Eye (tissue), 1 donor: ENCODE data around the gene RNF121.
A peak's percentile ranks its signal among the peaks of the same experiment; 100 is the strongest.
"Not testable (repeated sequence)": the region's sequence is repeated elsewhere in the genome, so short reads cannot be mapped to it uniquely, and the experiment has no call there.

Source experiments
- DNase-seq: peaks from one replicate; pipeline ENCODE4 v3.0.0-alpha.2; 2015

Gene RNF121

DNA sequence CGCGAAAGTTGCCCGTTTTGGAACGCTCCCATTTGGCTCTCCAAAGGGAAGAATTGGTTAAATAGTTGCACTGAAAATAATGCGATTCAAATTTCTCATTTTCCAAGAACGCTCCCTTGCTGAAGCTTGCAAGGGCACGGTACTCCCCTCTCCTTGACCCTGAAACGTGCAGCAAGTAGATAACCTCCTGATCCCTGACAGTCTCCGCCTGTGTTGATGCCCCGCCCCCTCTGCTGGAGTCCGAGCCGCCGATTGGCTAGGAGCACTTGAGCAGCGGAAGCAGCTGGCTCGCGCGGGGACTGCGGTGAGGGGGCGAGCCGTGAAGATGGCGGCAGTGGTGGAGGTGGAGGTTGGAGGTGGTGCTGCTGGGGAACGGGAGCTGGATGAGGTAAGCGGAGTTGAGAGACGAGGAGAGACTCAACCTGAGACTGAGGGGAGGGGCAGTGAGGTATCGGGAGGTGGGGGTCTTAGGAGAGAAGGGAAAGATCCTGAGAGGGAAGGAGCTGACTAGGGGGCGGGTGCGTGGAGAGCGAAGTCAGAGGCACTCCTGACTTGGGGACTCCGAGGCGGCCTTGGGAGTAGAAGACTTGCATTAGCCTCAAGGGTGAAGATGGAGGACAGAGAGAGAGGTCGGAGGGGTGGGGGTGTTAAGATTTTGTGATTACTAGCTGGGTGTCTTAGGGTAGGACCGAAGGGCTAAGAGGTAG is at the start of gene RNF121:
RNF121 (plus strand) TSS at position 310 of the 707 bp plus-strand sequence; CDS start at position 326, 16 bp downstream.
- DNase-seq: peak; percentile 99

DNA sequence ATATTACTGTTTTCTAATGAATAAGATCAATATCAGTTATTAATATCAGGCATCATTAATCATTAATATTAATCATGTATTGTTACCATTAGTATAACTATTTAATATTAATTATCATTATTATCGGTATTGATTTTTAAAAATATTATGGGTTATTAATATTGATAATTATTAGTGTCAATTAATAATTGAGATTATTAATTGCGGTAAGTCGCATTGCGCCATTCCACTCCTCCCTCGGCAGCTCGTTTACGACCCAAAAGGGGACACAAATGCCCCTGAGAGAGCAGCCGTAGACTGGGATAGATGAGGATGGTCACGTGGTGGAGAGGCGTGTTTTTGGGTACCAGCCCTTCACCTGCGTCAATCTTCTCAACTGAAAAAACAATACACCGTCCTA is 43.0 kb upstream of the RNF121 start:
- DNase-seq: not testable (repeated sequence)

DNA sequence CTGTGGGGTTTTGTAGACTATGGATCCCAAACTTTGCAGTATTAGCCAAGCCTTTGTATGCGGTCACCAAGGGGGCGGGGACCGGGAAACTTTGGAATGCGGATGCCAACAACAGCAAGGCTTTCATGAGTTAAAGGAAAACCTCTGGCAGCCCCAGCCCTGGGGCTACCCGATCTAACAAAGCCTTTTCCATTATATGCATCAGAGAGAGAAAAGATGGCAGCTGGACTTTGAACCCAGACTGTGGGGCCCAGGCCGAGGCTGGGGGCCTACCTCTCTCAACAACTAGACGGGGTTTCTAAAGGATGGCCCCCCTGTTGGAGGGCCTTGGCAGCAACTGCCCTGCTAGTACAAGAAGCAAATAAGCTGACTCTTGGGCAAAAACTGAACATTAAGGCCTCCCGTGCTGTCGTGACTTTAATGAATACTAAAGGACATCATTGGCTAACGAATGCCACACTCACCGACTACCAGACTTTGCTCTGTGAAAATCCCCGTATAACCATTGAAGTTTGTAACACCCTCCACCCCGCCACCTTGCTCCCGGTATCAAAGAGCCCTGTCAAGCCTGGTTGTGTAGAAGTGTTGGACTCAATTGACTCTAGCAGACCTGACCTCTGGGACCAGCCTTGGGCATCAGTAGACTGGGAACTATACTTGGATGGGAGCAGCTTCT is 40.4 kb upstream of the RNF121 start:
- not testable (repeated sequence) for DNase-seq

DNA sequence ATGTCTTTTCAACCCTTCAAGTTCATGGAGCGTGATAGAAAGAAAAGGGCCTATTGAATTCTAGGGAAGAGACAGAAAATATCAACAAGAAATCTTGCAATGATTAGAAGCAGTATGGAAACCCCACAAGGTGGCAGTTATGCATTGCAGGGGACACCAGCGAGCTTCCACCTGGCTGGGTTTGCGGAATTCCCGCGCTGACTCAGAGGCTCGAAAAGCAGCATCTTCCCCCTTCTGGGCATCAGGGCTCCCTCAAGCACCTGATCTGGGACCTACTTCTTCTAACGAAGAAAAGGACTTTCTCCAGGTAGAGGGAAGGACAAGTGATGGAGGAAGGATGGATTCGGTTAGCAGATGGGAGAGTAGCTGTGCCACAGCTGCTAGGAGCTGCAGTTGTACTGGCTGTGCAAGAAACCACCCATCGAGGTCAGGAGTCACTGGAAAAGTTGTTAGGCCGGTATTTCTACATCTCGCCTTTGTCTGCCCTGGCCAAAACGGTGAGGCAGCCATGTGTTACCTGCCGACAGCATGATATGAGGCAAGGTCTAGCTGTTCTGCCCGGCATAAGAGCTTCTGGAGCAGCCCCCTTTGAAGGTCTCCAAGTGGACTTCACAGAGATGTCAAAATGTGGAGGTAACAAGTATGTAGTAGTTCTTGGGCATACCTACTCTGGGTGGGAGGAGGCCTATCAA is 39.5 kb upstream of the RNF121 start:
- not testable (repeated sequence) for DNase-seq

DNA sequence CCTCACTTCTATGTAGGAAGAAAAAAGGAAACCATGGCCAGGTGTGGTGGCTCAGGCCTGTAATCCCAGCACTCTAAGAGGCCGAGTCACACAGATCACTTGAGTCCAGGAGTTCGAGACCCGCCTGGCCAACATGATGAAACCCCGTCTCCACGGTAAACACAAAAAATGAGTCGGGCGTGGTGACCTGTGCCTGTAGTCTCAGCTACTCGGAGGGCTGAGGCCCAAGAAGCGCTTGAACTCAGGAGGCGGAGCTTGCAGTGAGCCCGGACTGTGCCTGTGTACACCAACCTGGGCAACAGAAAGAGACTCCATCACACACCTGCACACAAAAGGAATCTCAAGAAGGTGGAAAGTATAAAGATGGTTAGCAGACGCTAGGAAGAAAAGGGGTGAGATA is 32.9 kb upstream of the RNF121 start:
- DNase-seq: no peak

DNA sequence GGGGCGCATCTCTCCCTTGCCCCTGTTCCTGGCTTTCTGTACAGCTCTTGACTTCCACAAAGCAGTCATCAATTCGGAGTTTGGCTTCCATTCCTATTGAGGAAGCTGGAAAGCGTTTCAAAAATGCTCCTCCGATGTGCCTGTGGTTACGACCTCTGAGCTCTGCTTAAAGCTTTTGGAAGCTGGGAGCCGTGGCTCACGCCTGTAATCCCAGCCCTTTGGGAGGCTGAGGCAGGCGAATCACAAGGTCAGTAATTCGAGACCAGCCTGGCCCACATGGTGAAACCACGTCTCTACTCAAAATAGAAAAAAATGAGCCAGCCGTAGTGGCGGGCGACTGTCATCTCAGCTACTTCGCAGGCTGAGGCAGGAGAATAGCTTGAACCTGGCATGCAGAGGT is 27.7 kb upstream of the RNF121 start:
- not testable (repeated sequence) for DNase-seq

DNA sequence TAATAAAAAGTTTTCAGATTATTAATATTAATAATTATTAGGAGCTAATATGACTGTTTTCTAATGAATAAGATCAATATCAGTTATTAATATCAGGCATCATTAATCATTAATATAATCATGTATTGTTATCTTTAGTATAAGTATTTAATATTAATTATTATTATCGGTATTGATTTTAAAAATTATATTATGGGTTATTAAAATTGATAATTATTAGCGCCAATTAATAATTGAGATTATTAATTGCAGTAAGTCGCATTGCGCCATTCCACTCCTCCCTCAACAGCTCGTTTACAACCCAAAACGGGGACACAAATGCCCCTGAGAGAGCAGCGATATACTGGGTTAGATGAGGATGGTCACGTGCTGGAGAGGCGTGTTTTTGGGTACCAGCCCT is 20.6 kb upstream of the RNF121 start:
- DNase-seq: no peak

DNA sequence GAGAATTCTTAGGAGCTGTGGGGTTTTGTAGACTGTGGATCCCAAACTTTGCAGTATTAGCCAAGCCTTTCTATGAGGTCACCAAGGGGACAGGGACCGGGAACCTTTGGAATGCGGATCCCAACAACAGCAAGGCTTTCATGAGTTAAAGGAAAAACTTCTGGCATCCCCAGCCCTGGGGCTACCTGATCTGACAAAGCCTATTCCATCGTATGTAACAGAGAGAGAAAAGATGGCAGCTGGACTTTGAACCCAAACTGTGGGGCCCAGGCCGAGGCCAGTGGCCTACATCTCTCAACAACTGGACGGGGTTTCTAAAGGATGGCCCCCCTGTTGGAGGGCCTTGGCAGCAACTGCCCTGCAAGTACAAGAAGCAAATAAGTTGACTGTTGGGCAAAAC is 18.1 kb upstream of the RNF121 start:
- DNase-seq: not testable (repeated sequence)

DNA sequence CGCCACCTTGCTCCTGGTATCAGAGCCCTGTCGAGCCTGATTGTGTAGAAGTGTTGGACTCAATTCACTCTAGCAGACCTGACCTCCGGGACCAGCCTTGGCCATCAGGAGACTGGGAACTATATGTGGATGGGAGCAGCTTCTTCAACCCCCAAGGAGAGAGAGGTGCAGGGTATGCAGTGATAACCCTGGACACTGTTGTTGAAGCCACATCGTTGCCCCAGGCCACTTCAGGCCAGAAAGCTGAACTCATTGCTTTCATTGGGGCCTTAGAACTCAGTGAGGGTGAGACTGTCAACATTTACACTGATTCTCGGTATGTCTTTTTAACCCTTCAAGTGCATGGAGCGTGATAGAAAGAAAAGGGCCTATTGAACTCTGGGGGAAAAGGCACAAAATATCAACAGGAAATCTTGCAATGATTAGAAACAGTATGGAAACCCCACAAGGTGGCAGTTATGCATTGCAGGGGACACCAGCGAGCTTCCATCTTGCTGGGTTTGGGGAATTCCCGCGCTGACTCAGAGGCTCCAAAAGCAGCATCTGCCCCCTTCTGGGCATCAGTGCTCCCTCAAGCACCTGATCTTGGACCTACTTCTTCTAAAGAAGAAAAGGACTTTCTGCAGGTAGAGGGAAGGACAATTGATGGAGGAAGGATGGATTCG is 17.4 kb upstream of the RNF121 start:
- not testable (repeated sequence) for DNase-seq

DNA sequence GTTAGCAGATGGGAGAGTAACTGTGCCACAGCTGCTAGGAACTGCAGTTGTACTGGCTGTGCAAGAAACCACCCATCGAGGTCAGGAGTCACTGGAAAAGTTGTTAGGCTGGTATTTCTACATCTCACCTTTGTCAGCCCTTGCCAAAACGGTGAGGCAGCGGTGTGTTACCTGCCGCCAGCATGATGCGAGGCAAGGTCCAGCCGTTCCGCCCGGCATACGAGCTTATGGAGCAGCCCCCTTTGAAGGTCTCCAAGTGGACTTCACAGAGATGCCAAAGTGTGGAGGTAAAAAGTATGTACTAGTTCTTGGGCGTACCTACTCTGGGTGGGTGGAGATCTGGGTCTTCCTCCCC is 16.9 kb upstream of the RNF121 start:
- not testable (repeated sequence) for DNase-seq

DNA sequence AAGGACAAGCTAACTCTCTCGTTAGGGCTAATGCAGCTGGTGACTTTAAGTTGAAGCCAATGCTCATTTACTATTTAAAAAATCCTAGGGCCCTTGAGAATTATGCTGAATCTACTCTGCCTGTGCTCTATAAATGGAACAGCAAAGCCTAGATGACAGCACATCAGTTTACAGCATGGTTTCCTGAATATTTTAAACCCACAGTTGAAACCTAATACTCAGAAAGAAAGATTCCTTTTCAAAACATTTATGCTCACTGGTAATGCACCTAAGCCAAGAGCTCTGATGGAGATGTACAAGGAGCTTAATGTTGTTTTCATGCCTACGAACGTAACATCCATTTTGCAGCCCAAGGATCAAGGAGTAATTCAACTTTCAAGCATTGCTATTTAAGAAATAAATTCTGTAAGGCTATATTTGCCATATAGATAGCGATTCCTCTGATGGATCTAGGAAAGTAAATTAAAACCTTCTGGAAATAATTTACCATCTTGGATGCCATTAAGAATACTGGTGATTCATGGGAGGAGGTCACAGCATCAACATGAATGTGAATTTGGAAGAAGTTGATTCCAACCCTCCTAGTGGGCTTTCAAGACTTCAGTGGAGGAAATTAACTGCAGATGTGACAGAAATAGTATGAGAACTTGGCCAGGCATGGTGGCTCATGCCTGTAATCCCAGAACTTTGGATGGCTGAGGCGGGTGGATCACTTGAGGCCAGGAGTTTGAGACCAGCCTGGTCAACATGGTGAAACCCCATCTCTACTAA is 14.9 kb upstream of the RNF121 start:
- no peak for DNase-seq

DNA sequence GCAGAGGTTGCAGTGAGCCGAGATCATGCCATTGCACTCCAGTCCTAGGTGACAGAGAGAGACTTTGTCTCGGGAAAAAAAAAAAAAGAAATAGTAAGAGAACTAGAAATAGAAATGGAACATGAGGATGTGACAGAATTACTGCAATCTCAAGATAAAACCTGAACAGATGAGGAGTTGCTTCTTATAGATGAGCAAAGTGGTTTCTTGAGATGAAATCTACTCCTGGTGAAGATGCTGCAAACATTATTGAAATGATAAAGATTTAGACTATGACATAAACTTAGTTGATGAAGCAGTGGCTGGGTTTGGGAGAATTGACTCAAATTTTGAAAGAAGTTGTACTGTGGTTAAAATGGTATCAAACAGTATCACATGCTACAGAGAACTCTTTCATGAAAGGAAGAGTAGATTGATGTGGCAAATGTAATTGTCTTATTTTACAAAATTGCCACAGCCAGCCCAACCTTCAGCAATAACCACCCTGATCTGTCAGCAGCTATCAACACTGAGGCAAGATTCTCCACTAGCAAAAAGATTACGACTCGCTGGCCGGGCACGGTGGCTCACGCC is 14.1 kb upstream of the RNF121 start:
- no peak for DNase-seq

DNA sequence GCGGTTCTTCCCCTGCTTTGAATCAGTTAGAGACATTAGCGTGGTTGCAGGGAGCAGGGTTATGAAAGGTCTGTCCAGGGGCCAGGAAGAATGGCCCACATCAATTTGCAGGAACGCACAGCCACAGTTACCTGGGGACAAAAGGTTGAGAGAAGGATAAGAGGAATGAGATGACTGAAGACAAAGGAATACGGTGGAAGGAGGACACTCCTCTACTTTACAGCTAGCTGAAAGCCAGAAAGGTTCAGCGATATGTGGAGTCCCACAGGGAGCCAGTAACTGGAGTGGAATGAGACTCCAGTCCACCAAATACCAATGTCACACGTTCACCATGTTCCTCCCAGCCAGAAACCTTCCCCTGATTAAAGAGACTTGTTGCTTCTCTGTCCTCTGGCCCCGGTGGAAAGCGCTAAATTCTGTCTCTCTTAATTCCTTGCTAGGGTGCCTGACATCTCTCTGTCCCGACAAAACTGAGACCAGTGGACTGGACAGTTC is 11.2 kb upstream of the RNF121 start:
- DNase-seq: no peak

DNA sequence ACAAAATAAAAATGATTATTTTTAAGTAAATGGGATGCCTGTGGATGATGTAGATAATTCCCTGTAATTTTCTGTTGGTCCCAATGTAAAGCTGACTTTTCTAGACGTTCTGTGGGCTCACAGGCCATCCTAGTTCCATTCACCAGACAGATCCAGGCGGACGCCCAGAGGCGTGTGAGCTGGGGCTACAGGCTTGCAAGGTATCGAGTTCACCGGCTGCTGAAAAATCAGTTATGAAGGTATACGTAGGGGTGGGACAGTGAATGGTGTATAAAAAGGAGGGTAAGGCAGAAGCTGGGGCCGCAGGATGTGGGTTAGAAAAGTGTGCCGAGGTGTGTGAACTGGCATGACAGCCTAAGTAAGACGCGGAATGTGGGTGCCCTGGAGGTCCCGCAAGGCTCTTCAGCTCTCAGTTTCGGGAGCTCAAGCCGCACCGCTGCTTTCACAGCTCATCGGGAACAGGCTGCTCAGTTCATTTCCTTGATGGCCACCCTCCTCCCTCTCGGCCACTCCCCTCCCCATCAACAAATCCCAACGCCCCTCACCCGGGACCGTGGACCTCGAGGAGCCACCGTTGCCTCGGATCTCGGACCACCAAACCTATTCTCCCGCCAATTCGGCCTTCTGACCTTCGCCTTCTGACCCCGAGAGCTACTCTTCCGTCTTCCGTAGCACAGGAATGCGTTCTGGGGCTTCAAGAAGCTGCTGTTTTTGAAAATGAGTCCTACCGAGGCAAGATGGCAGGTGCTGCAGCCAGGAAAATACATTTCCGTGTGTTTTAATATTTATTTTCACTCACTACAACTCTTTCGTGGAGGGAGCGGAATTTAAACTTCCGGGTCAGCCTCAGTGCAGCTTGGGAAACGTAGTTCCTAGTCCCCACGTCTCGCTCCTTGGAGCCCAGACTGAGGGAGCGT is 768 bp upstream of the RNF121 start, which contains the start of gene XNDC1N:
XNDC1N (minus strand) TSS at position 775 of the 917 bp plus-strand sequence. CDS start 5,241 bp downstream, outside the sequence.
- DNase-seq: no peak

DNA sequence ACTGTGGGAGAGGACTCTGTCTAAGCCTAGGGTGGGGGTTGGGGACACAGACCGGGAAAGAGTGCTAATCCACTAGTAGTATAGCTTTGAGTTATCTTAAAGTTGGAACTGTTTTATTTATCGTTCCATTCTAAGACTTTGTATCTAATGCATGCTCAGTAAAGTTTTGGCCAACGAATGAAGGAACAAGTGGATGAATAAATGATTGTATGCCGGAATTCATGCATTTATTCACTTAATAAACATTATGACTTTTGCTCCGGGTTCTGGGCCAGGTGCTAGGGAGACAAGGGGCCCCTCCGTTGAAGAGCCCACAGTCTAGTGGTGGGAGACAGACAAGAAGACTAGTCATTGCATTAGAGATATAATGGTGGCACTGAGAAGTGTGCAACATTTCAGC is 645 bp downstream of the RNF121 start:
- no peak for DNase-seq

DNA sequence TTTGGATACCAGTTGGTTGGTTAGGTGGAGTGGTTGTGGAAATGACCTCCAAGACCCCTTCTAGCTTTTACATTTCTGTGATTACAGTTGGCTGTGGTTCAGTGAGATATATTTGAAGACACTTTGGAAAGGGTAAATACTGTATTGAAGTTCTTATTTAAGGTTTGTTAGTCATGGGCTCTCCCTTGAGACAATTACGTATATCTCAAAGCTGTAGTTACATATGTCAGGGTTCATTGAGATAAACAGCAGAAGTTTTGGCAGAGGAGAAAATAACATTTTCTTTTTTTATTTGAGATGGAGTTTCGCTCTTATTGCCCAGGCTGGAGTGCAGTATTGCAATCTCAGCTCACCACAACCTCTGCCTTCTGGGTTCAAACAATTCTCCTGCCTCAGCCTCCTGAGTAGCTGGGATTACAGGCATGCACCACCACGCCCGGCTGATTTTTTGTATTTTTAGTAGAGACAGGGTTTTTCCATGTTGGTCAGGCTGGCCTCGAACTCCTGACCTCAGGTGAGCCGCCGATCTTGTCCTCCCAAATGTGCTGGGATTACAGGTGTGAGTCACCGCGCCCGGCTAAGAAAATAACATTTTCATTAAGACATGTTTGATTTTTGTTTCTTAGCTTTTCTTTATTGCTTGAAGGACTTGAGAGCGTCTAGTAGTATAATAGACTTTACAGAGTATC is 1.9 kb downstream of the RNF121 start:
- DNase-seq: no peak

DNA sequence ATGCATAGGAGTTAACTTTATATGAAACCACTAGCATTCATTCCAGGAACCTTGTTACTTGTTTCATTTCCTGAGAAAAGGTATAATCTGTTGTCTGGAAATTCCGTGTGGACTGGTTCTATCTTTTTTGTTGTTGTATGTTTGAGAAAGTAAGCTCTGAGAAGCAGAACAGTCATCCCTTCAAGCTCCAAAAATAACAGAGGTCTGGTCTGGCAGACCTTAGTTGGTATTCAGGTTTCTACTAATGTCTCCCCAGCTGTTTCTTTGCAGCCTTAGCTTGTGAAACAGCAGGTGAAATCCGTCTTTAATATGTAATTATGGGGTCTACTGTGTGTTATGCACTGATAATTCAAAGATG is 2.4 kb downstream of the RNF121 start:
- DNase-seq: no peak

DNA sequence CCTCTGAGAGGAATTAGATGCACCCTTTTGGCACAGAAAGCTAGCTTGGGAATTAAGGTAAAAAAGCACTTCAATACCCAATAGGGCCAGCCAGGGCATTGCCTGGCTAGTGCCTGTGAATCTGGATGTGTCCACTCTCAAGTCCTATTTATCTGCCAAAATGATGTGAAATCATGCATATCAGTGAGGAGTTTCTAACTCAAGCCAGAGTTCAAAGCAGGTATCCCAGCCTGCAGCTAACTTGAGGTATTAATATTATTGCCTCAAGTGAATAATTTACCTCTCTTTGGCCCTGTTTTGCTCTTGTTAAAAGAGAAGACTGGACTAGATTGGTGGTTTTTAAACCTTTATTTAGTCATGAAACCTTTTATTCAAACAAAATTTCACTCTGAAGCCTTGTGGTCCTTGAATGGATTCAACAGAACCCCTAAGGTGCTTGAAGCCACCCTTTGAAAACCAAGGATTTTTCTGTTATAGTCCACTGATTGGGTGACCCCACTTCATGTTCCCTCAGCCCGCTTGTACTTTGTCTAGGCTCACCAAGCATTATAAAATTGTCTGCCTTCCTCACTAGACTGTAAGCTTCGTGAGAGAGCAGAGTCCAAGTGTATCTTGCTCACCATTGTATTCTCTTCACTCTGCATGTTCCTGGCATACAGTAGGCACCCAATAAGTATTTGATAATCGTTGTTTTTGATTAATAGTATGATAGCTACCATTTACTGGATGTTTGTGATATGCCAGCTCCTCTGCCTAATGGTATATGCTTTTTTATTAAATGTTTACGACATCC is 4.5 kb downstream of the RNF121 start:
- no peak for DNase-seq

DNA sequence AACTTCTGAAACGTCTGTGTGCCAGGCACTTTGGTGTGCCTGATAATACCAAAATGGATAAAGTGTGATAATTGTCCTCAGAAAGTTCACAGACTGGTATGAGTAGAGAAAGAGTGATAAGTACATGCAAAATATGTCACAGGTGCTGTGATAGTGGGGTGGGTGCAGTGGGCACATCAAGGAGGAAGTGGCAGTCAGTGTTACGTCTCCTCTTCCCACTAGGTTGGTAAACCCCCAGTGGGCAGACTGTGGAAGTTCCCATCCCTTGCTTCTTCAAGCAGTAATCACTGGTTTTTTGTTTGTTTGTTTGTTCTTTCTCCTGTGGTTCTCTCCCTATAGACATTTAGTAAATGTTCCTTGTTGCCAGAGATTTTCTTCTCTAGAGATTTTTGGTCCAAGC is 5.4 kb downstream of the RNF121 start:
- DNase-seq: no peak
